Stimulated activated CD4-positive, alpha-beta T cell treated with anti-CD3 and anti-CD28 coated beads, Interleukin-15, amount 100 ng/mL, for 1 hour (primary cell): ENCODE measurements around the gene DOCK8.

Source experiments
- DNase-seq, 2 donors: peaks; one replicate each; pipeline ENCODE4 v3.0.0-alpha.2; 2020; ENCODE audit warnings: low read depth in 1 of 2, low spot score in 1 of 2

DOCK8 gene

GRCh38 chr9:453832-454231, 239.2 kb downstream of the DOCK8 start:
- no peak for DNase-seq

- DNase-seq = no peak
Measured at GRCh38 chr9:456365-456764, 241.7 kb downstream of the DOCK8 start.

GRCh38 chr9:458590-458989, 243.9 kb downstream of the DOCK8 start:
- DNase-seq = no peak

GRCh38 chr9:459491-460444, 245.1 kb downstream of the DOCK8 start:
- no peak for DNase-seq

- no peak for DNase-seq
Measured at GRCh38 chr9:462121-462520, 247.5 kb downstream of the DOCK8 start.

- no peak for DNase-seq
Measured at GRCh38 chr9:462606-463005, 247.9 kb downstream of the DOCK8 start.

GRCh38 chr9:463455-464171, 248.9 kb downstream of the DOCK8 start:
- DNase-seq = no peak

GRCh38 chr9:466747-467146, 252.1 kb downstream of the DOCK8 start:
- DNase-seq = no peak

- DNase-seq = no peak
Measured at GRCh38 chr9:468766-469426, 254.2 kb downstream of the DOCK8 start.

GRCh38 chr9:469672-470551, 255.2 kb downstream of the DOCK8 start:
- peak; percentile 75 to 79 for DNase-seq

GRCh38 chr9:470552-471194, 256.0 kb downstream of the DOCK8 start:
- DNase-seq = no peak

GRCh38 chr9:471320-471719, 256.7 kb downstream of the DOCK8 start:
- DNase-seq = no peak

- no peak for DNase-seq
Measured at GRCh38 chr9:472479-473075, 257.9 kb downstream of the DOCK8 start.

GRCh38 chr9:477193-477592, 262.5 kb downstream of the DOCK8 start:
- no peak for DNase-seq

- no peak for DNase-seq
Measured at GRCh38 chr9:479304-479970, 264.8 kb downstream of the DOCK8 start.

GRCh38 chr9:479971-480350, 265.3 kb downstream of the DOCK8 start:
- no peak for DNase-seq

GRCh38 chr9:482739-483138, 268.1 kb downstream of the DOCK8 start:
- DNase-seq = no peak

GRCh38 chr9:486156-486555, 271.5 kb downstream of the DOCK8 start:
- DNase-seq = no peak

- DNase-seq = no peak
Measured at GRCh38 chr9:487429-487828, 272.8 kb downstream of the DOCK8 start.
